Adipocyte (in vitro differentiated cells): Measurements from ENCODE around the gene BEX3.
"Not testable (repeated sequence)": the region's sequence is repeated elsewhere in the genome, so short reads cannot be mapped to it uniquely, and the experiment has no call there.

Experiments
- DNase-seq: peaks from one replicate; pipeline ENCODE4 v3.0.0-alpha.2; 2015; ENCODE audit warnings: low read depth
- H3K27me3 ChIP-seq: replicated peaks from 2 replicates; pipeline ENCODE4 v1.7.0; 2013; ENCODE audit warnings: mild to moderate bottlenecking, low read length, moderate library complexity; ENCODE audit not compliant: control insufficient read depth, insufficient read depth
- H3K36me3 ChIP-seq: 2 replicates; pipeline ENCODE4 v1.7.0; 2013; ENCODE audit warnings: low read length, mild to moderate bottlenecking, moderate library complexity; ENCODE audit not compliant: control insufficient read depth, insufficient read depth, severe bottlenecking
- H3K4me1 ChIP-seq: 2 replicates; pipeline ENCODE4 v1.7.0; 2013; ENCODE audit warnings: mild to moderate bottlenecking, low read length, moderate library complexity; ENCODE audit not compliant: control insufficient read depth, insufficient read depth
- H3K4me3 ChIP-seq: 2 replicates; pipeline ENCODE4 v1.7.0; 2013; ENCODE audit warnings: mild to moderate bottlenecking, low read length, moderate library complexity
- H3K9ac ChIP-seq: 2 replicates; pipeline ENCODE4 v1.7.0; 2013; ENCODE audit warnings: mild to moderate bottlenecking, low read length, moderate library complexity
- H3K9me3 ChIP-seq: 2 replicates; pipeline ENCODE4 v1.7.0; 2013; ENCODE audit warnings: mild to moderate bottlenecking, low read length, moderate library complexity; ENCODE audit not compliant: control insufficient read depth

BEX3 gene

DNA sequence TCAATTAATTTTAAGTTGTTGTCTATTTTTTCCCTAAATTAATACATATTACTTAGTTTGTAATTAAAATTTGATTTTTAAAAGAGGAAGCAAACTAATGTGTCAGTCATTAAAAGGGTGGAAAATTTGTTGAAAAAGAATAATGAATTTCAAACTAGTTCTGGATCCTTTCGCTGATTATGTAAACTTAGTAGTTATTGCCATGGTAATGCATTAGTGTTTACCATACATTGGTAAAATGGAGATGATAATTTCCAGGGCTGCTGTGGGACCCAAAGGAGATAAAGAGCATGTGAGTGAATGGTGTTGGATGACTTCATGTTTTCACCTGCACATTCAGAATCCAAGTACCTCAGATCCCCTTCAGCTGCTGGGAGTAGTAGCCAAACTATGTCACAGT, 6.5 kb downstream of the BEX3 start:
- Histone ChIP-seq H3K4me1 (peaks cover 16% of the 10 kb centered on the region), H3K27me3 (no peaks in the 10 kb centered on the region), H3K36me3 (no peaks in the 10 kb centered on the region), H3K4me3 (no peak overlapping the region), H3K9ac (no peak overlapping the region), H3K9me3 (no peaks in the 10 kb centered on the region)
- no peak for DNase-seq

- Histone ChIP-seq H3K4me3 (no peak overlapping the region), H3K27me3 (no peaks in the 10 kb centered on the region), H3K9ac (no peak overlapping the region), H3K4me1 (peaks cover 16% of the 10 kb centered on the region), H3K36me3 (no peaks in the 10 kb centered on the region), H3K9me3 (no peaks in the 10 kb centered on the region)
- no peak for DNase-seq
Observed at GRCh38 chrX:103384672-103385071, 8.3 kb downstream of the BEX3 start.

DNA sequence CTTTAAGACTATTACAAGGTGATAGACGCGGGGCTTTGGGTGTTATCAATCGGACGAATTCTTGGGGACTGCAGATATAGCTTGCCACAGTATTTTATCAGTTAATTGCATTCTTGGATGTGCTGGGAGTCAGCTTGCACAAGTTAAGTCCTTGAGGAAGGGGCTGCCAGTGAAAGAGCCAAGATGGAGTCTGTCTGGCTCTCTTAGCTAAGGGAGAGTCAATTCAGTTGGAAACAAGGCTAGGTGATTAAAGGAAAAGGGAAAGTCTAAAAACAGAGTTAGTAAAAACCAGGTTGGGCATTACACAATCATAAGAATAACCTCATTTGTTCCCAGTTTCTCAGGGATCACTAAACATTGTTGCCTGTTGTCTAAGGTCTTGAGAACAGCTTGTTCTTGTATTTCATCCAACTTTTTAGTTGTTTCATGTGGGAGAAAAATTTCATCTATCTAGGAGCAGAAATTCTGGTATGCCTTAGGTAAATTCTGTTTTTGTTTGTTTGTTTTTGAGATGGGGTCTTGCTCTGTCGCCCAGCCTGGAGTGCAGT, 9.0 kb downstream of the BEX3 start:
- Histone ChIP-seq H3K9ac (peak overlapping the region; percentile 41), H3K4me1 (peaks cover 16% of the 10 kb centered on the region)
- not testable (repeated sequence) for H3K27me3 ChIP-seq, H3K4me3 ChIP-seq, H3K36me3 ChIP-seq, H3K9me3 ChIP-seq
- peak; percentile 72 for DNase-seq

- H3K9me3 ChIP-seq = no peaks in the 10 kb centered on the region
- no peaks in the 10 kb centered on the region for H3K36me3 ChIP-seq
- H3K4me1 ChIP-seq = peaks cover 16% of the 10 kb centered on the region
- H3K27me3 ChIP-seq = peaks cover 5% of the 10 kb centered on the region
- DNase-seq = no peak
- no peak overlapping the region for H3K9ac ChIP-seq
- H3K4me3 ChIP-seq = no peak overlapping the region
Observed at GRCh38 chrX:103386332-103386731, 10.0 kb downstream of the BEX3 start.

DNA sequence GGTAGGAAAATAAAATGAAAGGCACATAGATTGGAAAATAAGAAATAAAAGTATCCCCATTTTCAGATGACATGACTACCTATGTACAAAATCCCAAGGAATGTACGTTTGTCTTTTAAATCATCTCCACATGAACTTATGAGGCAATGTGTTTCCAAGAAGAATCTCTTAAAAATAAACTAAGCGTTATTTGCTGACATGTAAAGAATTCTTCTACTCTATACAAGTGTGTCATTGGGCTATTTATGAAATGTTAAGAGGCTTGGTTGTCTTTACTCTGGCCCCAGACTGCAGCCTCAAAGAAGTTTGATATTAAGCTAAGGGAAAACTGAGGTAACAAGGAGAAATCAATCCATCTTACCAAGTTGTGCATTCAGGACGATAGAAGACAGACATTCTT, 17.1 kb downstream of the BEX3 start:
- H3K9me3 ChIP-seq = peaks cover 9% of the 10 kb centered on the region
- peaks cover 11% of the 10 kb centered on the region for H3K27me3 ChIP-seq
- no peak for DNase-seq
- no peaks in the 10 kb centered on the region for H3K4me1 ChIP-seq
- no peaks in the 10 kb centered on the region for H3K36me3 ChIP-seq
- H3K9ac ChIP-seq = no peak overlapping the region
- no peak overlapping the region for H3K4me3 ChIP-seq

DNA sequence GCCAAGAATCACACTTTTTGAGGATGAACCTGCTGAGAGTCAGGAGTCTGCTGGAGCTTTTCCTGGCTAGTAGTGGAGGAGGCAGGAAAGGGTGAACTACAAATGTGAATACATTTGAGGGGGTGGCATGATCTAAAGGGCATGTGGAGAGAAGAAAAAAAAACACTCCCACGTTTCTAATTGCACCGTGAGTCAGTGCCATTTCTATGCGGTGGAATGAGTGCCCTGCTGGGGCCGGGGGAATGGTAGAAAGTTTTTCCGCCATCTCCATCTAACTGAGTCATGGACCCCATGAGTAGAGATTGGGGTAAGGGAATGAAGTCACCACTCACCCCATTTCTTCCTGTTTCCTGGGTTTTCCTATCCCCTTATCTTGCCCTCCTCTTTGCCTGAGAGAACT, 19.8 kb downstream of the BEX3 start:
- peaks cover 6% of the 10 kb centered on the region for H3K27me3 ChIP-seq

DNA sequence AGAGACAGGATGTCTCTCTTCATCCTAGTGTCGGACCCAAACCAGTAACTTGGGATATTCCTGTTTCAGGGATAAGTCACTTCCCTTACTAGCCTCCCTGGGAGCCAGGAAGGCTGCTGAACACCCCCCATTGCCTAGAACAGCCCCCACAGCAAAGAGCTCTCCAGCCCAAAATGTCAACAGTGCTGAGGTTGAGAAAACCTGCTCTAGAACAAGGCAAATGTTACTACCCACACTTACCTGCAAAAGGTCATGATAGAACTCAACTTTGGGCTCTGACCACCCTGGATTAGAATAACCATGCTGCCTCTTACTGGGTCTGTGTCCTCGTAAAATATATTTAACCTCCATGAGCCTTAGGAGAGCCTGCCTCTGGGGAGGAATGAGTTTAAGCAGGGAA, 20.3 kb downstream of the BEX3 start:
- Histone ChIP-seq H3K9me3 (peaks cover 9% of the 10 kb centered on the region), H3K27me3 (peaks cover 6% of the 10 kb centered on the region), H3K4me1 (peaks cover 8% of the 10 kb centered on the region), H3K9ac (no peak overlapping the region), H3K4me3 (no peak overlapping the region), H3K36me3 (no peaks in the 10 kb centered on the region)
- DNase-seq = no peak

More for the DNA sequence above, 19.8 kb downstream of the BEX3 start:
- H3K9me3 ChIP-seq = peaks cover 9% of the 10 kb centered on the region
- H3K9ac ChIP-seq = no peak overlapping the region
- H3K36me3 ChIP-seq = no peaks in the 10 kb centered on the region
- peaks cover 8% of the 10 kb centered on the region for H3K4me1 ChIP-seq
- H3K4me3 ChIP-seq = no peak overlapping the region
- DNase-seq = peak; percentile 58

DNA sequence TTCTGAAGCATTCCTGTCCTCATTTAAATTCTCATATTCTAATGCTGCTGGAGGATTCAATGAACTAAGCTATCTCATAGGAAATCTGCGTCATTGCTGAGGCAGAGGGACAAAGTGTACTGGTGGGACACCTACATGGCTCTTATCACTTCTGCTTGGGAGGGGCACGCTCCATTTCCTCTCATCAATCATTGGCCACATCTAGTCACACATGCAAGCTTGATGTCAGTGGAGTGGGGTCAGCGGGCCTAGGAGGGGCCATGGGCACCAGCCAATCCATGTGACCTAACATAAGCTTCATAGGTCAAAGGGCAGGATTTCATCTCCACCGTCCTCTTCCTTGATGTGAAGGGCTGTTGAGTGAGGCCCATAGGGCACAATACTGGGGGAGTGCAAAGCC, 21.4 kb downstream of the BEX3 start:
- H3K4me1 ChIP-seq = peaks cover 8% of the 10 kb centered on the region
- H3K9ac ChIP-seq = no peak overlapping the region
- H3K27me3 ChIP-seq = peaks cover 6% of the 10 kb centered on the region
- no peaks in the 10 kb centered on the region for H3K36me3 ChIP-seq
- H3K9me3 ChIP-seq = peaks cover 9% of the 10 kb centered on the region
- no peak for DNase-seq
- no peak overlapping the region for H3K4me3 ChIP-seq

DNA sequence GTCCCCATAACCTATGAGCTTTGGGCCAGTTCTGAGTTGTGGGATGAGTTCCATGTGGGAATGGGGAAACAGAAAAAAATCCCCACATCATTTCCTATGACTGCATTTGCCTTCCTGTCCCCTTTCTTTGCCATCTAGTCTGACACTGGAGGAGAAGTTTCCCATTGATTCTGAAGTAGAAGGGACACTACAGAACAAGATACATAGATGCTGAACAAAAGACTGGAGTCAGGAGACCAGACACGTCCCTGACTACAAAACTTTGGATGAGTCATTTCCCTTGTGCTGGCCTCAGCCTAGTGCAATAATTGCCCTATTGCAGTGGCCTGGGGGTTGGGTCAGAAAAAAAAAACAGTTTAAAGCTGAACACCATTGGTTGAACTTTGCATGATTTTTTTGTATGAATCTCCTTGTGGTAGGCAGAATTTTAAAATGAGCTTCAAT, 22.1 kb downstream of the BEX3 start:
- Histone ChIP-seq H3K27me3 (peaks cover 6% of the 10 kb centered on the region), H3K4me1 (peaks cover 8% of the 10 kb centered on the region), H3K4me3 (no peak overlapping the region), H3K9ac (no peak overlapping the region), H3K36me3 (no peaks in the 10 kb centered on the region), H3K9me3 (peaks cover 9% of the 10 kb centered on the region)
- DNase-seq = peak; percentile 71

GRCh38 chrX:103399744-103400143, 23.4 kb downstream of the BEX3 start:
- Histone ChIP-seq H3K9ac (no peak overlapping the region), H3K36me3 (no peaks in the 10 kb centered on the region), H3K4me1 (peaks cover 12% of the 10 kb centered on the region)

GRCh38 chrX:103400931-103401330, 24.6 kb downstream of the BEX3 start:
- Histone ChIP-seq H3K9me3 (no peaks in the 10 kb centered on the region), H3K9ac (no peak overlapping the region), H3K4me1 (peaks cover 12% of the 10 kb centered on the region), H3K27me3 (no peaks in the 10 kb centered on the region), H3K36me3 (no peaks in the 10 kb centered on the region), H3K4me3 (no peak overlapping the region)
- no peak for DNase-seq

More at GRCh38 chrX:103399744-103400143, 23.4 kb downstream of the BEX3 start:
- no peaks in the 10 kb centered on the region for H3K27me3 ChIP-seq
- no peak overlapping the region for H3K4me3 ChIP-seq
- H3K9me3 ChIP-seq = no peaks in the 10 kb centered on the region
- peak; percentile 40 for DNase-seq
